Measurements from ENCODE around the gene RBM47. TPM values are rescaled to one million over a fixed set of nuclear protein-coding genes. Genes with fewer than 3 reads are reported as not detected.
A peak's percentile ranks its signal among the peaks of the same experiment; 100 is the strongest.

Gene RBM47
- total and polyA plus RNA-seq, 10 of the 15 experiments (the other 5 are each of a cell fraction or from before 2014, with no cell fraction given) = 7.9 to 45.0 (median 28.7) TPM

- POLR2A ChIA-PET = interaction anchor here (0.6 to 3.3 kb wide), 7 partner anchors 11 to 63 kb away, joined by 3 to 15 read pairs (median 5); no protein-coding TSS in a partner anchor
- TF ChIP-seq SP1 (IDR thresholded peaks at IDR 0.05; ENCODE audit: low read depth, low read length) = peak; percentile 33
- TF ChIP-seq, protein P1, sequence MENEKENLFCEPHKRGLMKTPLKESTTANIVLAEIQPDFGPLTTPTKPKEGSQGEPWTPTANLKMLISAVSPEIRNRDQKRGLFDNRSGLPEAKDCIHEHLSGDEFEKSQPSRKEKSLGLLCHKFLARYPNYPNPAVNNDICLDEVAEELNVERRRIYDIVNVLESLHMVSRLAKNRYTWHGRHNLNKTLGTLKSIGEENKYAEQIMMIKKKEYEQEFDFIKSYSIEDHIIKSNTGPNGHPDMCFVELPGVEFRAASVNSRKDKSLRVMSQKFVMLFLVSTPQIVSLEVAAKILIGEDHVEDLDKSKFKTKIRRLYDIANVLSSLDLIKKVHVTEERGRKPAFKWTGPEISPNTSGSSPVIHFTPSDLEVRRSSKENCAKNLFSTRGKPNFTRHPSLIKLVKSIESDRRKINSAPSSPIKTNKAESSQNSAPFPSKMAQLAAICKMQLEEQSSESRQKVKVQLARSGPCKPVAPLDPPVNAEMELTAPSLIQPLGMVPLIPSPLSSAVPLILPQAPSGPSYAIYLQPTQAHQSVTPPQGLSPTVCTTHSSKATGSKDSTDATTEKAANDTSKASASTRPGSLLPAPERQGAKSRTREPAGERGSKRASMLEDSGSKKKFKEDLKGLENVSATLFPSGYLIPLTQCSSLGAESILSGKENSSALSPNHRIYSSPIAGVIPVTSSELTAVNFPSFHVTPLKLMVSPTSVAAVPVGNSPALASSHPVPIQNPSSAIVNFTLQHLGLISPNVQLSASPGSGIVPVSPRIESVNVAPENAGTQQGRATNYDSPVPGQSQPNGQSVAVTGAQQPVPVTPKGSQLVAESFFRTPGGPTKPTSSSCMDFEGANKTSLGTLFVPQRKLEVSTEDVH (IDR thresholded peaks at IDR 0.05; ENCODE audit: low read depth, partially characterized antibody) = no peak
- TF ChIP-seq HCFC1 (IDR thresholded peaks at IDR 0.05; ENCODE audit: low read length) = no peak
- no peak for TF ChIP-seq HDAC6 (IDR thresholded peaks at IDR 0.05; ENCODE audit: unreplicated experiment)
- no peak for TF ChIP-seq SUZ12 (IDR thresholded peaks at IDR 0.05; ENCODE audit: unreplicated experiment)
- TF ChIP-seq CHD4 (IDR thresholded peaks at IDR 0.05) = no peak
- TF ChIP-seq RAD51 (IDR thresholded peaks at IDR 0.05) = no peak
- TF ChIP-seq EED (IDR thresholded peaks at IDR 0.05; ENCODE audit: low read depth) = peak; percentile 94
- TF ChIP-seq KDM1A (IDR thresholded peaks at IDR 0.05; ENCODE audit: borderline replicate concordance) = no peak
- peak; percentile 69 for TF ChIP-seq IKZF1 (conservative IDR thresholded peaks at IDR 0.05)
- TF ChIP-seq BHLHE40 (IDR thresholded peaks at IDR 0.05; ENCODE audit: borderline replicate concordance in 1 of 2, low read depth in 2 of 2, low read length in 1 of 2) = peak in 1 of 2 experiments; percentile 6; a peak in 1 of 4 replicates
- TF ChIP-seq MTA3 (IDR thresholded peaks at IDR 0.05; ENCODE audit: borderline replicate concordance, low read length) = peak; percentile 82; the same call in 1 of the 2 replicates
- peak in 1 of 3 experiments; percentile 12; a peak in 2 of 6 replicates for TF ChIP-seq CTCF (IDR thresholded peaks at IDR 0.05 in 2 of 3, conservative IDR thresholded peaks at IDR 0.05 in 1 of 3; ENCODE audit: control insufficient read depth in 2 of 3, extremely low read depth in 1 of 3, insufficient read depth in 1 of 3, low read depth in 3 of 3, low read length in 3 of 3)
- no peak for TF ChIP-seq HDAC2 (IDR thresholded peaks at IDR 0.05)
- TF ChIP-seq SREBF2 (IDR thresholded peaks at IDR 0.05; ENCODE audit: low read length) = no peak
- TF ChIP-seq, protein P2, sequence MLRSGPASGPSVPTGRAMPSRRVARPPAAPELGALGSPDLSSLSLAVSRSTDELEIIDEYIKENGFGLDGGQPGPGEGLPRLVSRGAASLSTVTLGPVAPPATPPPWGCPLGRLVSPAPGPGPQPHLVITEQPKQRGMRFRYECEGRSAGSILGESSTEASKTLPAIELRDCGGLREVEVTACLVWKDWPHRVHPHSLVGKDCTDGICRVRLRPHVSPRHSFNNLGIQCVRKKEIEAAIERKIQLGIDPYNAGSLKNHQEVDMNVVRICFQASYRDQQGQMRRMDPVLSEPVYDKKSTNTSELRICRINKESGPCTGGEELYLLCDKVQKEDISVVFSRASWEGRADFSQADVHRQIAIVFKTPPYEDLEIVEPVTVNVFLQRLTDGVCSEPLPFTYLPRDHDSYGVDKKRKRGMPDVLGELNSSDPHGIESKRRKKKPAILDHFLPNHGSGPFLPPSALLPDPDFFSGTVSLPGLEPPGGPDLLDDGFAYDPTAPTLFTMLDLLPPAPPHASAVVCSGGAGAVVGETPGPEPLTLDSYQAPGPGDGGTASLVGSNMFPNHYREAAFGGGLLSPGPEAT (IDR thresholded peaks at IDR 0.05; ENCODE audit: low read depth) = 0 out of 2 replicates have a peak, but pooled peaks have one; percentile 21
- TF ChIP-seq FOXM1 (IDR thresholded peaks at IDR 0.05; ENCODE audit: low read depth, low read length) = peak; percentile 79; the same call in 1 of the 2 replicates
- no peak for TF ChIP-seq ZNF217 (IDR thresholded peaks at IDR 0.05)
- peak; percentile 71; the same call in 1 of the 2 replicates for TF ChIP-seq NFIC (IDR thresholded peaks at IDR 0.05; ENCODE audit: low read depth, low read length)
These were observed 6.8 kb downstream of the RBM47 start for GRCh38 chr4:40622913-40623312.

More at GRCh38 chr4:40622913-40623312, 6.8 kb downstream of the RBM47 start:
- ATAC-seq = peak; percentile 55
- no peaks in the 10 kb centered on the region for H3K9me3 ChIP-seq (replicated peaks; ENCODE audit: control insufficient read depth, insufficient read depth, low read length)
- ChIA-PET CTCF (interaction anchor here (0.6 to 2.1 kb wide), 12 partner anchors 41 to 298 kb away, joined by 3 to 9 read pairs (median 4); no protein-coding TSS in a partner anchor), RAD21 (ENCODE audit: unreplicated experiment) (interaction anchor here (0.8 to 3.5 kb wide), 16 partner anchors 9 to 423 kb away, joined by 3 to 26 read pairs (median 6); no protein-coding TSS in a partner anchor), SMC1A (ENCODE audit: uncharacterized antibody, unreplicated experiment) (interaction anchor here (0.8 to 12.9 kb wide), 19 partner anchors 8 to 564 kb away, joined by 3 to 215 read pairs (median 5); no protein-coding TSS in a partner anchor)
- peaks cover 94% of the 10 kb centered on the region for H3K79me2 ChIP-seq (ENCODE audit: control insufficient read depth, insufficient read depth, low read length)
- H3K27me3 ChIP-seq (replicated peaks in 1 of 2; ENCODE audit: control insufficient read depth in 2 of 2, insufficient read depth in 2 of 2, low read length in 1 of 2) = no peaks in the 10 kb centered on the region
- peak; percentile 81 for DNase-seq (ENCODE audit: low read depth, low spot score)
- WGBS (ENCODE audit: insufficient coverage, insufficient replicate concordance, low lambda C conversion rate, missing lambda C conversion rate) = 34% methylated on average over 6 of the region's 6 CpGs
- H3K36me3 ChIP-seq (ENCODE audit: control insufficient read depth in 2 of 2, insufficient read depth in 2 of 2, low read length in 1 of 2) = peaks cover 0 to 9% of the 10 kb centered on the region in 2 experiments; a peak in 3 of 4 replicates
- H3K4me1 ChIP-seq (ENCODE audit: control insufficient read depth, insufficient read depth, low read length) = peaks cover 38% of the 10 kb centered on the region
- no TSS peak for BruUV-seq (replicated peaks)
- H2AFZ ChIP-seq (ENCODE audit: control insufficient read depth, low read depth, low read length) = no peak overlapping the region
- peak overlapping the region; percentile 93 for H3K27ac ChIP-seq (ENCODE audit: control insufficient read depth, insufficient read depth)
- H3K9ac ChIP-seq (ENCODE audit: control insufficient read depth, insufficient read depth, low read length) = peak overlapping the region; percentile 56
- intact Hi-C loops (cut with micrococcal nuclease; ENCODE audit: unreplicated experiment) (loop anchor here (1.0 to 10.0 kb wide), 8 partner anchors 33 to 426 kb away; partner anchors contain the start of gene RHOH), in situ Hi-C loops (cut with MboI) (no loop called here)
- no peaks in the 10 kb centered on the region for H4K20me1 ChIP-seq (ENCODE audit: control insufficient read depth, insufficient read depth)
- H3K4me2 ChIP-seq (ENCODE audit: control insufficient read depth, insufficient read depth) = peak overlapping the region; percentile 64
- no peak for FAIRE-seq
- H3K4me3 ChIP-seq = peak overlapping the region; percentile 58

Data from GM12878 (cell line).